Tibial nerve (tissue), 4 donors: Measurements from ENCODE around the gene FBXO44.

Experiments used
- EP300 ChIP-seq, 2 donors: sonication (generic); formaldehyde crosslinking; IDR thresholded peaks; one replicate each; pipeline ENCODE4 v1.6.1; 2017; ENCODE audit warnings: antibody characterized with exemption in 2 of 2, mild to moderate bottlenecking in 1 of 2
- POLR2A ChIP-seq, 2 donors: fragments of 450-650 bp; IDR thresholded peaks; one replicate each; pipeline ENCODE4 v1.6.1; 2017; ENCODE audit warnings: antibody characterized with exemption in 2 of 2, mild to moderate bottlenecking in 2 of 2, moderate library complexity in 2 of 2
- TF ChIP-seq, protein P1 (sequence below), 5 experiments: fragments of 200-600 bp in 3 of 5; fragments of 450-650 bp in 2 of 5; sonication (generic) in 3 of 5; IDR thresholded peaks; one replicate each; pipeline ENCODE4 v1.5.1; 2016 to 2019; ENCODE audit warnings: antibody characterized with exemption in 5 of 5, mild to moderate bottlenecking in 3 of 5, moderate library complexity in 2 of 5

DNA sequence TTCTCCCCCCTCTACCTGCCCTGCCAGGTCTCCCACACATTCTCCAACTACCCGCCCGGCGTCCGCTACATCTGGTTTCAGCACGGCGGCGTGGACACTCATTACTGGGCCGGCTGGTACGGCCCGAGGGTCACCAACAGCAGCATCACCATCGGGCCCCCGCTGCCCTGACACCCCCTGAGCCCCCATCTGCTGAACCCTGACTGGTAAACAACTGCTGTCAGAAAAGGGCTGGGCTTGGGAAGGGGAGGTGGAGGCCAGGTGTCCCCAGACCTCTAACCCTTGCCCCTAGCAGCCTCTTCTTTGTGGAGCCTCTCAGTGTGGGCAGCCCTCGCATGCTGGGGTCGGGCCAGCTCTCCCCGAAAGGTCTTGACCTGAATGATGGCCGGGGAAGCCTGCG lies 6.4 kb downstream of the FBXO44 start:
- TF ChIP-seq, protein P1, sequence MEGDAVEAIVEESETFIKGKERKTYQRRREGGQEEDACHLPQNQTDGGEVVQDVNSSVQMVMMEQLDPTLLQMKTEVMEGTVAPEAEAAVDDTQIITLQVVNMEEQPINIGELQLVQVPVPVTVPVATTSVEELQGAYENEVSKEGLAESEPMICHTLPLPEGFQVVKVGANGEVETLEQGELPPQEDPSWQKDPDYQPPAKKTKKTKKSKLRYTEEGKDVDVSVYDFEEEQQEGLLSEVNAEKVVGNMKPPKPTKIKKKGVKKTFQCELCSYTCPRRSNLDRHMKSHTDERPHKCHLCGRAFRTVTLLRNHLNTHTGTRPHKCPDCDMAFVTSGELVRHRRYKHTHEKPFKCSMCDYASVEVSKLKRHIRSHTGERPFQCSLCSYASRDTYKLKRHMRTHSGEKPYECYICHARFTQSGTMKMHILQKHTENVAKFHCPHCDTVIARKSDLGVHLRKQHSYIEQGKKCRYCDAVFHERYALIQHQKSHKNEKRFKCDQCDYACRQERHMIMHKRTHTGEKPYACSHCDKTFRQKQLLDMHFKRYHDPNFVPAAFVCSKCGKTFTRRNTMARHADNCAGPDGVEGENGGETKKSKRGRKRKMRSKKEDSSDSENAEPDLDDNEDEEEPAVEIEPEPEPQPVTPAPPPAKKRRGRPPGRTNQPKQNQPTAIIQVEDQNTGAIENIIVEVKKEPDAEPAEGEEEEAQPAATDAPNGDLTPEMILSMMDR (IDR thresholded peaks at IDR 0.05): no peak
- no peak for TF ChIP-seq POLR2A (IDR thresholded peaks at IDR 0.05)
- no peak for TF ChIP-seq EP300 (IDR thresholded peaks at IDR 0.05)
